H1 (cell line): Measurements from ENCODE around the gene ZNF737. TPM values are rescaled to one million over a fixed set of nuclear protein-coding genes. Genes with fewer than 3 reads are reported as not detected.

Experiments
- CTCF ChIA-PET: fragments of 300-600 bp; sonication (Branson Sonifier 250); formaldehyde crosslinking; loops from one replicate; lab custom pipeline; 2021; ENCODE audit not compliant: partially characterized antibody; lab: Charles Lee
- POLR2A ChIA-PET: fragments of 300-600 bp; sonication (Branson Sonifier 250); formaldehyde crosslinking; loops from one replicate; lab custom pipeline; 2021; ENCODE audit warnings: inconsistent platforms; ENCODE audit not compliant: partially characterized antibody; lab: Charles Lee
- DNase-seq, 2 experiments: peaks; one replicate each; pipeline versions ENCODE4 v3.0.0 to v3.0.0-alpha.2; 2010 to 2022; ENCODE audit warnings: low spot score in 2 of 2, low read depth in 1 of 2, mixed read lengths in 1 of 2
- FAIRE-seq: peaks from 2 replicates; lab custom pipeline; 2011; peaks lifted over from hg19 to GRCh38; lab: Jason Lieb, UNC
- H2AFZ ChIP-seq: 2 replicates; pipeline ENCODE4 v1.8.1; 2012; ENCODE audit warnings: low read length, inconsistent platforms
- H2AK5ac ChIP-seq: 2 replicates; pipeline ENCODE4 v1.6.1; 2013; ENCODE audit warnings: low read depth, low read length
- H2BK120ac ChIP-seq: replicated peaks from 2 replicates; pipeline ENCODE3; 2013; ENCODE audit warnings: low read depth, low read length, inconsistent platforms
- H2BK12ac ChIP-seq: 2 replicates; pipeline ENCODE4 v1.6.1; 2013; ENCODE audit warnings: low read depth, low read length
- H2BK15ac ChIP-seq: 2 replicates; pipeline ENCODE4 v1.6.1; 2013; ENCODE audit warnings: low read length
- H2BK20ac ChIP-seq: 2 replicates; pipeline ENCODE4 v1.6.1; 2013; ENCODE audit warnings: low read length
- H2BK5ac ChIP-seq: 2 replicates; pipeline ENCODE4 v1.6.1; 2013; ENCODE audit warnings: low read depth, low read length
- H3K14ac ChIP-seq: 2 replicates; pipeline ENCODE4 v1.6.1; 2013; ENCODE audit warnings: inconsistent platforms; ENCODE audit not compliant: insufficient read length
- H3K18ac ChIP-seq: 2 replicates; pipeline ENCODE4 v1.6.1; 2013; ENCODE audit warnings: low read length; ENCODE audit errors: extremely low read depth
- H3K23ac ChIP-seq: 2 replicates; pipeline ENCODE4 v1.6.1; 2013; ENCODE audit warnings: inconsistent platforms; ENCODE audit not compliant: insufficient read length
- H3K23me2 ChIP-seq: 2 replicates; pipeline ENCODE4 v1.6.1; 2013; ENCODE audit warnings: low read depth, low read length
- H3K27ac ChIP-seq: 2 replicates; pipeline ENCODE4 v1.6.1; 2011; ENCODE audit warnings: low read depth, low read length, inconsistent platforms
- H3K27me3 ChIP-seq, 4 experiments: replicated peaks in 1 of 4; 1 replicate in 1 of 4; 2 replicates in 3 of 4; pipeline versions ENCODE4 v1.6.1 to v1.8.1; 2011 to 2013; ENCODE audit warnings: low read length in 3 of 4, mild to moderate bottlenecking in 3 of 4, inconsistent platforms in 2 of 4, mixed read lengths in 2 of 4, moderate library complexity in 1 of 4; ENCODE audit not compliant: control insufficient read depth in 3 of 4, insufficient read depth in 3 of 4; ENCODE audit errors: extremely low read depth in 1 of 4
- H3K36me3 ChIP-seq, 4 experiments: 2 replicates each; pipeline versions ENCODE4 v1.6.1 to v1.8.1; 2011 to 2013; ENCODE audit warnings: mild to moderate bottlenecking in 4 of 4, low read length in 3 of 4, moderate library complexity in 2 of 4, control low read depth in 1 of 4, inconsistent platforms in 1 of 4; ENCODE audit not compliant: insufficient read depth in 4 of 4, control insufficient read depth in 2 of 4
- H3K4ac ChIP-seq: replicated peaks from 2 replicates; pipeline ENCODE3; 2013; ENCODE audit warnings: low read length, low read depth, mixed read lengths, inconsistent platforms; ENCODE audit not compliant: insufficient read length
- H3K4me1 ChIP-seq, 4 experiments: replicated peaks in 1 of 4; 1 replicate in 1 of 4; 2 replicates in 3 of 4; pipeline versions ENCODE4 v1.6.1 to v1.8.1; 2011 to 2013; ENCODE audit warnings: low read length in 3 of 4, inconsistent platforms in 2 of 4, mixed read lengths in 1 of 4; ENCODE audit not compliant: insufficient read depth in 4 of 4, control insufficient read depth in 3 of 4
- H3K4me2 ChIP-seq, 2 experiments: 2 replicates each; pipeline versions ENCODE4 v1.6.1 to v1.8.1; 2011 to 2013; ENCODE audit warnings: low read depth in 2 of 2, low read length in 2 of 2, control low read depth in 1 of 2, inconsistent platforms in 1 of 2, mild to moderate bottlenecking in 1 of 2; ENCODE audit not compliant: insufficient read depth in 1 of 2
- H3K4me3 ChIP-seq, 4 experiments: fragments of 200-600, 300-600 bp in 1 of 4; sonication (generic), shearing (Covaris generic), sonication (Bioruptor Twin) in 1 of 4; 2 replicates each; pipeline versions ENCODE4 v1.5.1 to v1.8.1; 2011 to 2016; ENCODE audit warnings: low read length in 4 of 4, low read depth in 3 of 4, control low read depth in 2 of 4, inconsistent platforms in 2 of 4, mild to moderate bottlenecking in 2 of 4, mixed read lengths in 1 of 4, moderate library complexity in 1 of 4; ENCODE audit not compliant: insufficient read depth in 2 of 4; ENCODE audit errors: extremely low read depth in 1 of 4
- H3K56ac ChIP-seq: replicated peaks from 2 replicates; pipeline ENCODE3; 2013; ENCODE audit warnings: low read depth, mild to moderate bottlenecking, mixed read lengths, low read length, inconsistent platforms; ENCODE audit not compliant: insufficient read length
- H3K79me1 ChIP-seq: 2 replicates; pipeline ENCODE4 v1.6.1; 2013; ENCODE audit warnings: low read depth, low read length, control low read depth
- H3K79me2 ChIP-seq, 2 experiments: 2 replicates each; pipeline versions ENCODE4 v1.6.1 to v1.8.1; 2012 to 2013; ENCODE audit warnings: low read length in 2 of 2, mild to moderate bottlenecking in 2 of 2, inconsistent platforms in 1 of 2; ENCODE audit not compliant: insufficient read depth in 2 of 2, control insufficient read depth in 1 of 2
- H3K9ac ChIP-seq, 4 experiments: replicated peaks in 1 of 4; 1 replicate in 1 of 4; 2 replicates in 3 of 4; pipeline versions ENCODE4 v1.6.1 to v1.8.1; 2011 to 2013; ENCODE audit warnings: low read depth in 3 of 4, low read length in 3 of 4, control low read depth in 2 of 4, mild to moderate bottlenecking in 2 of 4, moderate library complexity in 2 of 4, inconsistent platforms in 1 of 4; ENCODE audit errors: extremely low read depth in 1 of 4
- H3K9me3 ChIP-seq, 2 experiments: 2 replicates each; pipeline versions ENCODE4 v1.6.1 to v1.8.1; 2012 to 2013; ENCODE audit warnings: mild to moderate bottlenecking in 2 of 2, moderate library complexity in 2 of 2, control low read depth in 1 of 2, inconsistent platforms in 1 of 2, low read depth in 1 of 2, low read length in 1 of 2, mixed read lengths in 1 of 2; ENCODE audit not compliant: insufficient read depth in 2 of 2
- H4K20me1 ChIP-seq, 2 experiments: replicated peaks in 1 of 2; 2 replicates each; pipeline versions ENCODE3 to v1.8.1; 2011 to 2013; ENCODE audit warnings: inconsistent platforms in 2 of 2, low read length in 2 of 2, mild to moderate bottlenecking in 1 of 2; ENCODE audit not compliant: insufficient read depth in 2 of 2, control insufficient read depth in 1 of 2
- H4K5ac ChIP-seq: 2 replicates; pipeline ENCODE4 v1.6.1; 2013; ENCODE audit warnings: low read length, low read depth, mixed read lengths, inconsistent platforms; ENCODE audit not compliant: insufficient read length
- H4K8ac ChIP-seq: 2 replicates; pipeline ENCODE4 v1.8.0; 2013; ENCODE audit warnings: mild to moderate bottlenecking, moderate library complexity, low read length, inconsistent platforms; ENCODE audit not compliant: insufficient read depth; ENCODE audit errors: extremely low read depth
- H4K91ac ChIP-seq: replicated peaks from 2 replicates; pipeline ENCODE3; 2013; ENCODE audit warnings: low read length, mixed read lengths, inconsistent platforms; ENCODE audit not compliant: insufficient read length
- CBX5 ChIP-seq: fragments of 300-800, 300-1000 bp; sonication (generic); IDR thresholded peaks from 2 replicates; pipeline ENCODE4 v1.7.1; 2016; ENCODE audit warnings: antibody characterized with exemption, low read length, low read depth
- FOSL1 ChIP-seq: IDR thresholded peaks from 2 replicates; pipeline ENCODE4 v1.6.1; 2011; ENCODE audit warnings: mild to moderate bottlenecking, low read depth, low read length, moderate library complexity; ENCODE audit not compliant: insufficient read depth
- GTF2F1 ChIP-seq: IDR thresholded peaks from 2 replicates; pipeline ENCODE4 v1.6.1; 2012; ENCODE audit warnings: low read depth, low read length, improper control_type of control experiment, borderline replicate concordance
- JUND ChIP-seq: IDR thresholded peaks from 2 replicates; pipeline ENCODE4 v1.6.1; 2011; ENCODE audit warnings: mild to moderate bottlenecking, improper control_type of control experiment, low read length
- KDM4A ChIP-seq: IDR thresholded peaks from one replicate; pipeline ENCODE4 v1.7.1; 2012; ENCODE audit warnings: low read depth, mild to moderate bottlenecking, moderate library complexity, low read length, inconsistent platforms; ENCODE audit not compliant: severe bottlenecking
- RBBP5 ChIP-seq: IDR thresholded peaks from 2 replicates; pipeline ENCODE4 v1.7.1; 2012; ENCODE audit warnings: low read depth, mild to moderate bottlenecking, inconsistent platforms, low read length, moderate library complexity, borderline replicate concordance
- SP1 ChIP-seq: IDR thresholded peaks from 2 replicates; pipeline ENCODE4 v1.6.1; 2011; ENCODE audit warnings: low read depth, low read length
- WGBS, 2 experiments: shearing (Covaris generic) in 1 of 2; methylation state at CpG; one replicate each; pipeline versions ENCODE4 v1.1.6 to v1.1.7; 2013 to 2015; ENCODE audit warnings: low lambda C conversion rate in 2 of 2, mixed read lengths in 2 of 2, inconsistent platforms in 1 of 2, low coverage in 1 of 2, missing lambda C conversion rate in 1 of 2; ENCODE audit not compliant: insufficient replicate concordance in 2 of 2, insufficient coverage in 1 of 2, insufficient read length in 1 of 2; ENCODE audit errors: extremely low coverage in 1 of 2, missing lambda C conversion rate in 1 of 2; 5-methylcytosine and 5-hydroxymethylcytosine counted together
- polyA plus RNA-seq, 7 experiments: library from polyadenylated mRNA; depleted of rRNA in 3 of 7; stranded (reverse) in 5 of 7; unstranded in 2 of 7; fragments of >200 nt in 5 of 7; fragments of 200-250 nt in 2 of 7; gene quantifications; 1 replicate in 5 of 7; 2 replicates in 1 of 7; 4 replicates in 1 of 7; pipeline versions ENCODE4 v1.2.1 to v1.2.3, GENCODE V29; 2011 to 2013; ENCODE audit warnings: missing spikeins in 2 of 7, mixed read lengths in 2 of 7
- total RNA-seq: library from RNA; stranded (reverse); fragmentation: NEBNext Ultra II Directional; extraction: Animal tissue kit (Norgen Biotek cat#: 25700); gene quantifications from 2 replicates; pipeline ENCODE4 v1.2.1, GENCODE V29; 2021

ZNF737 gene
- total and polyA plus RNA-seq, 2 of the 8 experiments (the other 6 are each of a cell fraction or from before 2014, with no cell fraction given) = 6.1 to 19.7 TPM

- FAIRE-seq (no peak), DNase-seq (no peak)
- no peak overlapping the region for H2BK5ac ChIP-seq
- no peak overlapping the region for H2BK12ac ChIP-seq
- no peaks in the 10 kb centered on the region for H3K79me1 ChIP-seq
- H3K23me2 ChIP-seq = no peaks in the 10 kb centered on the region
- H3K9me3 ChIP-seq = peaks cover under 1 to 6% of the 10 kb centered on the region in 2 experiments; a peak in 2 of 4 replicates
- WGBS, 2 experiments = 94% methylated on average over 1 of the region's 1 CpG; no CpG with 5 or more reads in 1 of the 2 experiments
- H3K27me3 ChIP-seq = no peaks in the 10 kb centered on the region
- H3K36me3 ChIP-seq = no peaks in the 10 kb centered on the region
- H3K23ac ChIP-seq = no peak overlapping the region
- no peak overlapping the region for H3K27ac ChIP-seq
- no peak overlapping the region for H3K18ac ChIP-seq
- no peak overlapping the region for H2BK20ac ChIP-seq
- H2BK15ac ChIP-seq = no peak overlapping the region
- no peak overlapping the region for H3K9ac ChIP-seq
- H4K5ac ChIP-seq = no peak overlapping the region
- no peak for TF ChIP-seq KDM4A
- no peak for TF ChIP-seq FOSL1
- no peak for TF ChIP-seq GTF2F1
- TF ChIP-seq JUND = no peak
- no peak for TF ChIP-seq SP1
- no peak for TF ChIP-seq CBX5
- TF ChIP-seq RBBP5 = no peak
- ChIA-PET POLR2A (interaction anchor here (0.7 kb wide), 1 partner anchor 79 kb away, joined by 5 read pairs; no protein-coding TSS in a partner anchor), CTCF (interaction anchor here (1.5 kb wide), 1 partner anchor 10 kb away, joined by 4 read pairs; no protein-coding TSS in a partner anchor)
- H2AFZ ChIP-seq = no peak overlapping the region
- no peak overlapping the region for H3K4me2 ChIP-seq
- no peak overlapping the region for H4K91ac ChIP-seq
- H3K4me1 ChIP-seq = no peaks in the 10 kb centered on the region
- no peak overlapping the region for H3K4ac ChIP-seq
- H4K20me1 ChIP-seq = no peaks in the 10 kb centered on the region
- no peak overlapping the region for H2AK5ac ChIP-seq
- H3K56ac ChIP-seq = no peak overlapping the region
- no peak overlapping the region for H4K8ac ChIP-seq
- H2BK120ac ChIP-seq = no peak overlapping the region
- no peaks in the 10 kb centered on the region for H3K79me2 ChIP-seq
- H3K4me3 ChIP-seq = no peak overlapping the region
- H3K14ac ChIP-seq = no peak overlapping the region
These were observed 62.1 kb downstream of the ZNF737 start for GRCh38 chr19:20503476-20503875.
